ENCODE results near the gene IFNA13.

The IFNA13 gene

DNA sequence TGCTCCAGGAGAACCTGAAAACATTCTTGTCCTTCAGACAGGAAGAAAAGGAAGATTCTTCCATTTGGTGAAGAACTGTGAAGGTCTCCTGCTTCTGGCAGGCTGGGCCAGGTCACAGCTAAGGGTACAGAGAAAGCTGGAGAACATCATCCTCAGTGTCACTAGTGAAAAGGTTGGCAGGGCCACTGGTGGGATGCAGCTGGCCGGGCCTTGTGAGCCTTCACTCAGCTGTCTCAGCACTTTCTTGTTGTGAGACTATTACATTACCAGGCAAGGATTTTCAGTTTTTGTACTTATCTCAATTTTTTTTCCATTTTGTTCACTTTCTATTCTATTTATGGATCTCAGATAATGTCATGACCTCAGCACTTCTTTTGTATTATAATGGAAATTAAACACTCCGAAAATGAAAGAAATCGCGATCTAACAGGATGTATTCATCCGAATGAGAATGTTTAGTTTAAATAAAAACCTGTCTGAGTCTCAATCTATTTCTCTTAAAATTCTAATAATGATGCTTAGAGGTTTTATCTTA, 31.2 kb upstream of the IFNA13 start:
- Histone ChIP-seq H3K36me3 (replicated peaks) (no peaks in the 10 kb centered on the region), H3K27me3 (replicated peaks) (peaks cover 17% of the 10 kb centered on the region), H3K27ac (no peak overlapping the region), H3K4me3 (ENCODE audit: low read depth, low read length) (no peak overlapping the region)
- no peak for TF ChIP-seq CTCF (IDR thresholded peaks at IDR 0.05; ENCODE audit: low read depth, low read length, missing control alignments)
- no peak for DNase-seq
- in situ Hi-C loops (cut with HindIII; ENCODE audit: low pct_ligation_motif_present, low sequenced_read_pairs) = no loop called here

- no peak for DNase-seq
- peaks cover 11% of the 10 kb centered on the region for H3K27me3 ChIP-seq (replicated peaks)
- in situ Hi-C loops (cut with HindIII; ENCODE audit: low pct_ligation_motif_present, low sequenced_read_pairs) = no loop called here
- peak overlapping the region; percentile 55 for H3K4me3 ChIP-seq (ENCODE audit: low read depth, low read length)
- TF ChIP-seq CTCF (IDR thresholded peaks at IDR 0.05; ENCODE audit: low read depth, low read length, missing control alignments) = peak; percentile 94
- no peak overlapping the region for H3K27ac ChIP-seq
- H3K36me3 ChIP-seq (replicated peaks) = no peaks in the 10 kb centered on the region
Observed at GRCh38 chr9:21395778-21396717, 28.2 kb upstream of the IFNA13 start.

DNA sequence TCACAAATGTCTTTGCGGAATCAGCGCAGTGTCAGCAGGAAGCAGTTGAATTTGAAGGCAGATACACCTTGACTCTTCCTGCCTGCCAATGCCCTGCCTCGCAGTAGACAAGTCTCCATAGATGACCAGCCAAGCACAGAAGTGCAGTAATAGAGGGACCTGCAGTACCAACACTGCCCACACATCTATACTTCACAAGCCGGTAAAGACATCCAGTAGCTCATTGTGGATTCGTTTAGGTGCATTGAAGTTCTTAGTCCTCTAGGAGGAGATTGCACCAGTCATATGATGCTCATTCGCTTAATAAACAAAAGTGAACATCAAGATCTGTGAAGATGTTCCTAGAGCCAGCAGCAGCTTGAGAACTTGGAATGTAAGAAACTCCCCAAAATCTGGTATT, 24.4 kb upstream of the IFNA13 start:
- no peak for DNase-seq
- Histone ChIP-seq H3K4me3 (ENCODE audit: low read depth, low read length) (no peak overlapping the region), H3K27me3 (replicated peaks) (peaks cover 11% of the 10 kb centered on the region), H3K36me3 (replicated peaks) (no peaks in the 10 kb centered on the region), H3K27ac (no peak overlapping the region)
- peak; percentile 55 for TF ChIP-seq CTCF (IDR thresholded peaks at IDR 0.05; ENCODE audit: low read depth, low read length, missing control alignments)
- in situ Hi-C loops (cut with HindIII; ENCODE audit: low pct_ligation_motif_present, low sequenced_read_pairs) = no loop called here

GRCh38 chr9:21385131-21385670, 17.3 kb upstream of the IFNA13 start, which contains the start of gene IFNA2:
IFNA2 (minus strand) TSS chr9:21385398; CDS start chr9:21385329, 69 bp downstream.
- Histone ChIP-seq H3K4me3 (ENCODE audit: low read depth, low read length) (no peak within 1 kb of the TSS), H3K27ac (no peak within 1 kb of the TSS), H3K36me3 (replicated peaks) (no peaks in the 10 kb centered on the region), H3K27me3 (replicated peaks) (no peaks in the 10 kb centered on the region)
- DNase-seq = no peak
- no peak for TF ChIP-seq CTCF (IDR thresholded peaks at IDR 0.05; ENCODE audit: low read depth, low read length, missing control alignments)
- in situ Hi-C loops (cut with HindIII; ENCODE audit: low pct_ligation_motif_present, low sequenced_read_pairs) = no loop called here

DNA sequence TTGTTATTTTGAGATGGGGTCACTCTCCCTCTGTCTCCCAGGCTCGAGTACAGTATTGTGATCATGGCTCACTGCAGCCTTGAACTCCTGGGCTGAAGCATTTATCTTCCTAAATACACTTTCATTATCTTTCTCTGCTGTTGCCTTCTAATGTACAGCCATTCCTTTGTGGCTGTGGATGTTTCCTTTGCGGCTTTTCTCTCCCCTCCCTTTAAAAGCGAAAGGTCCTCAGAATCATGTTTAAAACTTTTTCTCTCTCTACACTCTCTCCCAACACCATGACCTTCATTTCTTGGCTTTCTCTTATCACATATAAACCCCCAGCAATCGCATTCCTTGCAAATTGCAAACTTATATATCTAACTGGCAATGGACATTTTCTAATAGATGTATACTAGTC, 15.8 kb upstream of the IFNA13 start:
- H3K27ac ChIP-seq = no peak overlapping the region
- no peak for TF ChIP-seq CTCF (IDR thresholded peaks at IDR 0.05; ENCODE audit: low read depth, low read length, missing control alignments)
- no peak overlapping the region for H3K4me3 ChIP-seq (ENCODE audit: low read depth, low read length)
- in situ Hi-C loops (cut with HindIII; ENCODE audit: low pct_ligation_motif_present, low sequenced_read_pairs) = no loop called here
- no peaks in the 10 kb centered on the region for H3K36me3 ChIP-seq (replicated peaks)
- no peak for DNase-seq
- H3K27me3 ChIP-seq (replicated peaks) = no peaks in the 10 kb centered on the region

Measured in brain microvascular endothelial cell (primary cell).